Esophagus squamous epithelium (tissue), 5 donors: ENCODE data around the gene PARVA. TPM values are rescaled to one million over a fixed set of nuclear protein-coding genes. Genes with fewer than 3 reads are reported as not detected.
"Not testable (repeated sequence)": the region's sequence is repeated elsewhere in the genome, so short reads cannot be mapped to it uniquely, and the experiment has no call there.

Source experiments
- DNase-seq: peaks from one replicate; lab custom pipeline; 2025; lab: John Stamatoyannopoulos, UW
- H3K27ac ChIP-seq, 4 donors: fragments of 200-600 bp; sonication (generic); one replicate each; pipeline ENCODE4 v1.5.1; 2016 to 2019; ENCODE audit warnings: mild to moderate bottlenecking in 1 of 4
- H3K27me3 ChIP-seq, 4 donors: fragments of 200-600 bp; sonication (generic); 1 replicate in 3 of 4; 2 replicates in 1 of 4; pipeline versions ENCODE4 v1.5.1 to v1.6.0; 2017 to 2021; ENCODE audit warnings: antibody characterized with exemption in 1 of 4
- H3K36me3 ChIP-seq, 3 donors: fragments of 200-600 bp; sonication (generic); one replicate each; pipeline ENCODE4 v1.5.1; 2016 to 2019
- H3K4me1 ChIP-seq, 3 donors: fragments of 200-600 bp; sonication (generic); one replicate each; pipeline ENCODE4 v1.5.1; 2017 to 2019
- H3K4me3 ChIP-seq, 4 donors: fragments of 200-600 bp; sonication (generic); 1 replicate in 3 of 4; 2 replicates in 1 of 4; pipeline ENCODE4 v1.5.1; 2016 to 2019; ENCODE audit warnings: mild to moderate bottlenecking in 2 of 4, moderate library complexity in 1 of 4
- H3K9me3 ChIP-seq, 3 donors: fragments of 200-600 bp; sonication (generic); one replicate each; pipeline ENCODE4 v1.5.1; 2016 to 2019
- CTCF ChIP-seq, 6 experiments: fragments of 450-650 bp in 4 of 6; fragments of 200-600 bp in 2 of 6; sonication (generic) in 2 of 6; IDR thresholded peaks; one replicate each; pipeline ENCODE4 v1.5.1; 2016 to 2019; ENCODE audit warnings: antibody characterized with exemption in 6 of 6, mild to moderate bottlenecking in 4 of 6, moderate library complexity in 4 of 6
- POLR2A ChIP-seq, 4 donors: fragments of 450-650 bp; IDR thresholded peaks; one replicate each; pipeline ENCODE4 v1.6.1; 2017; ENCODE audit warnings: antibody characterized with exemption in 4 of 4, mild to moderate bottlenecking in 4 of 4, moderate library complexity in 3 of 4
- WGBS, 2 donors: methylation state at CpG; one replicate each; pipeline ENCODE4 v1.1.5; 2018; 5-methylcytosine and 5-hydroxymethylcytosine counted together
- intact Hi-C: fragments of 100-400 bp; cut with DNase I; formaldehyde crosslinking; loops from one replicate; pipeline ENCODE4 v1.15.0; 2022
- total RNA-seq, 4 donors: library from RNA; depleted of rRNA; stranded (reverse); fragments of >200 nt; gene quantifications; one replicate each; pipeline ENCODE4 v1.1.0, GENCODE V29; 2016
- donor health status: DM: yes; HTN: yes; CAD: no.

PARVA gene
- total RNA-seq, 4 donors from 2014 or later = 8.6 to 66.9 (median 16.2) TPM

GRCh38 chr11:12356944-12357655, 20.3 kb upstream of the PARVA start:
- H3K9me3 ChIP-seq = no peaks in the 10 kb centered on the region
- WGBS, 2 donors = 77 to 78% methylated on average over 4 of the region's 4 CpGs
- no peak overlapping the region for H3K27ac ChIP-seq

GRCh38 chr11:12357697-12358096, 19.7 kb upstream of the PARVA start:
- H3K9me3 ChIP-seq, intact Hi-C loops, H3K4me1 ChIP-seq, H3K27ac ChIP-seq, H3K4me3 ChIP-seq, DNase-seq, H3K27me3 ChIP-seq, H3K36me3 ChIP-seq: not testable (repeated sequence)
- 90 to 96% methylated on average over 3 of the region's 3 CpGs for WGBS, 2 donors

More at GRCh38 chr11:12356944-12357655, 20.3 kb upstream of the PARVA start:
- no peak overlapping the region for H3K4me3 ChIP-seq
- intact Hi-C loops = no loop called here
- no peaks in the 10 kb centered on the region for H3K4me1 ChIP-seq
- no peaks in the 10 kb centered on the region for H3K36me3 ChIP-seq
- DNase-seq = no peak
- no peaks in the 10 kb centered on the region for H3K27me3 ChIP-seq
- TF ChIP-seq CTCF (IDR thresholded peaks at IDR 0.05) (no peak), POLR2A (IDR thresholded peaks at IDR 0.05) (no peak)

GRCh38 chr11:12358302-12359188, 18.8 kb upstream of the PARVA start:
- H3K27ac ChIP-seq = no peak overlapping the region
- intact Hi-C loops = no loop called here
- no peak overlapping the region for H3K4me3 ChIP-seq
- TF ChIP-seq CTCF (IDR thresholded peaks at IDR 0.05) (no peak), POLR2A (IDR thresholded peaks at IDR 0.05) (no peak)
- H3K4me1 ChIP-seq = no peaks in the 10 kb centered on the region
- H3K36me3 ChIP-seq = no peaks in the 10 kb centered on the region
- no peak for DNase-seq
- no peaks in the 10 kb centered on the region for H3K27me3 ChIP-seq
- no peaks in the 10 kb centered on the region for H3K9me3 ChIP-seq
- WGBS, 2 donors = 87 to 90% methylated on average over 12 of the region's 12 CpGs

- intact Hi-C loops = no loop called here
- WGBS, 2 donors = 91 to 94% methylated on average over 5 of the region's 5 CpGs
- TF ChIP-seq CTCF (IDR thresholded peaks at IDR 0.05) (no peak), POLR2A (IDR thresholded peaks at IDR 0.05) (no peak)
- Histone ChIP-seq H3K27me3 (no peaks in the 10 kb centered on the region), H3K4me1 (no peaks in the 10 kb centered on the region), H3K36me3 (no peaks in the 10 kb centered on the region), H3K4me3 (no peak overlapping the region), H3K27ac (no peak overlapping the region), H3K9me3 (no peaks in the 10 kb centered on the region)
- DNase-seq = no peak
Measured at GRCh38 chr11:12359761-12360160, 17.6 kb upstream of the PARVA start.

- H3K27me3 ChIP-seq = no peaks in the 10 kb centered on the region
- no peak for DNase-seq
- no peaks in the 10 kb centered on the region for H3K36me3 ChIP-seq
- H3K27ac ChIP-seq = no peak overlapping the region
- peaks cover 0 to 9% (median 0%) of the 10 kb centered on the region in 3 donors for H3K4me1 ChIP-seq
- TF ChIP-seq CTCF (IDR thresholded peaks at IDR 0.05) = no peak
- TF ChIP-seq POLR2A (IDR thresholded peaks at IDR 0.05) = no peak
- no peak overlapping the region for H3K4me3 ChIP-seq
- 69 to 77% methylated on average over 3 of the region's 3 CpGs for WGBS, 2 donors
- no peaks in the 10 kb centered on the region for H3K9me3 ChIP-seq
- intact Hi-C loops = no loop called here
Measured at GRCh38 chr11:12361682-12362081, 15.7 kb upstream of the PARVA start.
